SK-N-DZ (cell line): ENCODE measurements around the gene RNF166. TPM values are rescaled to one million over a fixed set of nuclear protein-coding genes. Genes with fewer than 3 reads are reported as not detected.

Experiments used
- DNase-seq: peaks from one replicate; pipeline ENCODE4 v3.0.0-alpha.2; 2015; ENCODE audit warnings: low spot score
- polyA plus RNA-seq, 2 experiments: library from polyadenylated mRNA; depleted of rRNA; stranded (reverse); fragments of >200 nt; gene quantifications; 2 replicates each; pipeline ENCODE4 v1.2.3, GENCODE V29; 2014

The RNF166 gene, protein sequence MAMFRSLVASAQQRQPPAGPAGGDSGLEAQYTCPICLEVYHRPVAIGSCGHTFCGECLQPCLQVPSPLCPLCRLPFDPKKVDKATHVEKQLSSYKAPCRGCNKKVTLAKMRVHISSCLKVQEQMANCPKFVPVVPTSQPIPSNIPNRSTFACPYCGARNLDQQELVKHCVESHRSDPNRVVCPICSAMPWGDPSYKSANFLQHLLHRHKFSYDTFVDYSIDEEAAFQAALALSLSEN
- 50.9 and 65.7 TPM in 2 replicates for polyA plus RNA-seq (2014; cell fraction: cytosol; rRNA removed)
- 115 and 130 TPM in 2 replicates for polyA plus RNA-seq (2014; cell fraction: nucleus; rRNA removed)

DNA sequence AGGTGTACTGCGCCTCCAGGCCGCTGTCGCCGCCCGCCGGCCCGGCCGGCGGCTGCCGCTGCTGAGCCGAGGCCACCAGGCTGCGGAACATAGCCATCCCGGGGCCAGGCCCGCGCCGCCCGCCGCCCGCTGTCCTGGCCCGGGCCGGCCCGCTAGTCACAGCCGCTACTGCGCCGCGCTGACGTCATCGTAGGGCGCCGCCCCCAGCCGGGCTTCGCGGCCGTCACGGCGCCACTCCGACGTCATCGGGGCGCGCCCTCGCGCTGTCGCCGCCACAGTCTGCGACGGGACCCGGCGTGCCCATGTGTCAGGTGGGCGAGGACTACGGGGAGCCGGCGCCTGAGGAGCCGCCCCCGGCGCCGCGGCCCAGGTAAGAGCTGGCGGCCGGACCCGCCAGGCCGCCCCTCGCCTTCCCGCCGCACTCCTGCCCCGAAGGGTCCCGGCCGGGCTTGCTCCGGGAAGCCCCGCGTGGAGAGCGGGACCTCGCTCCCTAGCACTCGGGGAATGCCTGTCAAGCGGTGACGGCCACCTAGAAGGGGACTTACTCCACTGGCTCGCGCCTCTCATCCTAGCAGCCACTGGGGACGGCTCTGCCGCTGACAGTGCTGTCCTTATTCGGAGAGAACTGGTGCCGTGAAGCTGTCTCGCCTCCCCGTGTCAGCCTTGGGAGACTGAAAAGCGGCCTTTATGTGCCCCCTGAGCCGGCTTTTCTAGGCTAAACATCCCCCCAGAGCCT is at the start of gene RNF166, which contains the start of gene CTU2:
RNF166 (minus strand) TSS at position 180 of the 736 bp plus-strand sequence; CDS start at position 97, 83 bp downstream.
CTU2 (plus strand) TSS at position 275 of the 736 bp plus-strand sequence; CDS start at position 303, 28 bp downstream.
- peak; percentile 79 for DNase-seq

DNA sequence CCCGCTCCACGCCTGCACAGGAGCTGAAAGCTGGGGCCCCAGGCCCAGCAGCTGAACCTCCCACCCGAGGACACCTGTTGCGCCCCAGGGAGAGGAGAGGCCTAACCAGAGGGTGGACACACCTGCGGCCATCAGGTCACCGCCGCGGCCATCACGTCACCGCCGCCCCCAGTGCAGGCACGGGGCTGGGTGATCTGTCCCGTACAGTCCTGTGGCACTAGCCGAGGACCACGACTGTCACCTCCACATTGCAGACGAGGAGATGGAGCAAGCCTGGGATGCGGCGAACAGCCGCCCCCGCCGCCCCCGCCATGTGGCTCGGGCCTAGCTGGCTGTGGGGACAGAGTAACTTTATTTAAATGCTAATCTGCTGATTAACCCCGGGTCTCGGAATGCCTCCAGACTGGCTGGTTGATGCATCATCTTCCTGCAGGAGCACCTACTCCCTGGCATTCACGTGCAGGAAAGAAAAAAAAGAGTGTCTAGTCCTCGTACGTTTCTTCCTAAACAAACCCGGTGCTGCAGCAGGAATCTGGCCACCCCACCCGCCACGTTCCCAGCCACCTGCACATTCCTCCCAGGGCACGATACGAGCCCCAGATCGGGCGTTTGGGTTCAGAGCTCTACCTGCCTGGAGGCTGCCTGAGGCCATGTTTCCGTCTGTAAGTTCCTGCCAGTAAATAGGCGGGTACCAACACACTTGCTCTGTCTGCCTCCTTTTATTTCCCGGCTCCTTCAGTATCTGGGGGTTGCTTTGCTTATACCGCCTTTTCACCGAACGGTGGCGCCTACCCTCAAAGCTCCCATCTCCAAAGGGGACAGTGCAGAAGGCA is 48.9 kb upstream of the RNF166 start:
- DNase-seq: peak; percentile 69

DNA sequence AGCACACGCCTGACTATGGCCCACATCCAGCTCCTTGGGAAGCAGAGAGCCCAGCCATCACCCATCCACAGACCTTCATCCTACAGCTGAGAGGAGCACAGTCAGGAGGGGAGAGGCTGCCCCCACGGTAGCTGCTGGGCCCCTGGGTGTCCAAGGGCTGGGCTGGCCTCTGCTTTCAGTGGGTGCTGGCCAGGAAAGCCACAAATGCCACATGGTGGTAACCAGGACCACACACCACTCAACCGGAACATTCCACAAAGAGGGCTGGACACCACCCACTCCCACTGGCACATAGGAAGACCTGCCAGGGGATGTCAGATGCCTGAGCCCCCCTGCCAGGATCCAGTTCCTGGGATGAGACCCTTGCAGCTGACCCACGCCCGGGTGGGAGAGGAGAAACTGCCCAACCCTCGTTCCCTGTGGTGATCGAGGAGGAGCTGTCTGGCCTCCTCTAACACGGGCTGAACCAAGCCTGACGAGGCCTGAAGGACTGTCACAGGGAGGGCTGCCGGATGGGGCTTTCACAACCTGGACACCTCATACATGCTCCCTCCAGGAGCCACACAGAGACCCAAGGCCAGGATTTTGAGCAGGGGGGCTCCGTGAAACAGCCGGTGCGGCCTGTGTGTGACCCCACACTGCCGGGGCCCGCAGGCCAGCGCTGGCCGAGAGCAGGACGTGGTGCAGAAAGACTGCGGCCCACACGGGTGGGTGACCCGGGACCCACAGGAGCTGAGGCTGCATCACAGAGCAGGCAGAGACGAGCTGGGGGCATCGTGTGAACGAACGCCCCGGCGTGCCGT is 48.1 kb upstream of the RNF166 start:
- no peak for DNase-seq

DNA sequence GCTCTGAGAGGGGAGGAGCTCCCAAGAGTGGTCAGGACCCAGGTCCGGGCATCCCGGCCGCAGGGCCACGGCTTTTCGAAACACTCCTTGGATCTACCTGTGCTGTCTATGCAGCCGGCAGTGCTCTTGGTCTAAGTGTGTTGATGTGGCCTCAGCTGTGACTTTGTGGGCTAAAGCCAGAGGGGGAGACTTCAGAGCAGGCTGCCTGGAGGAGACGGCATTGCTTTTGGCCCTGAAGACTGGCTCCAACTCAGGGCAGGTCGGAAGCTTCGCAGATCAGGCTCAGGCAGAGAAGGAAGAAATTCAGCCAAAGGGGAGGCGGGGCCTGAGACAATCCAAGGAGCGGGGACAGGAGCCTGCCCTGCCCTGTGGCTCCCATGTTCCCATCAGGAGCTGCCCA is 47.4 kb upstream of the RNF166 start:
- no peak for DNase-seq

DNA sequence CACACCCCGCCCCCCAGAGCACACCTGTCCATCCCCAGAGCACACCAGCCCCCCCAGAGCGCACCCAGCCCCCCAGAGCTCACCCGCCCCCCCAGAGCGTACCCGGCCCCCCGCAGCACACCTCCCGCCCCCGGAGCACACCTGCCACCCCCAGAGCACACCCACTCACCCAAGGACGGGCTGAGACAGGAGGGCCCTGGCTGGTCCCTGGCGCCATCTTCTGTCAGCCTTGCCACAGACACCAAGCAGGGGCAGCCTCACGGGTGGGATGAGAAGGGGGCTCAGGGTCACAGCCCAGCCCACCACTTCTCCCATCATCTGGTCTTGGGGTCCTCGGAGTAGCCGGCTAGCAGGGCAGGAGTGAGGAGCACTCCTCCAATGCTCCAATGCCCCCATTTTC is 47.0 kb upstream of the RNF166 start:
- no peak for DNase-seq

DNA sequence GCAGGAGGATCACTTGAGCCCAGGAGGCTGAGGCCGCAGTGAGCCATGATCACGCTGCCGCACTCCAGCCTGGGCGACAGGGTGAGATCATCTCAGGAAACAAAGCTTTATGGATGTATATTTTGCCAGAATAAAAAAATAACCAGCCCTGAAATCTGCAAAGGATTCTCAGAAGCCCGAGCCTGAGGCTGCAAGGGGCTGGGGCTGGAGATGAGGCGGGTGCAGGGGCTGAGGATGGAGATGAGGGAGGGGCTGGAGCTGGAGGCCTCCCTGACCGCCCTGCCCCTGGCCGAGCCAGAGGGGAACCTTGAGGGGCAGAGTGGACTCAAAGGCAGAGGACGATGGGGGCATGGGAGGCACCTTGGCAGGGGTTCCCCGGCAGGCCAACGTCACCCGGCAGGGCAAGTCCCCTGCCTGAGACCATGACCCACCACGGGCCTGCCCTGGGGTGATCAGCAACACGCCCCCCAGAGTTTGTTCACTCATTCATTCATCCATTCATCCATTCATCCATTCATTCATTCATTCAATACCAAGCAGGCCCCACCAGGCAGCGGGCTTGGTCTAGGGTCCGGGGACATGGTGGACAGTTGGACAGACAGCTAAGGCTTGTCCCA is 46.3 kb upstream of the RNF166 start:
- no peak for DNase-seq

DNA sequence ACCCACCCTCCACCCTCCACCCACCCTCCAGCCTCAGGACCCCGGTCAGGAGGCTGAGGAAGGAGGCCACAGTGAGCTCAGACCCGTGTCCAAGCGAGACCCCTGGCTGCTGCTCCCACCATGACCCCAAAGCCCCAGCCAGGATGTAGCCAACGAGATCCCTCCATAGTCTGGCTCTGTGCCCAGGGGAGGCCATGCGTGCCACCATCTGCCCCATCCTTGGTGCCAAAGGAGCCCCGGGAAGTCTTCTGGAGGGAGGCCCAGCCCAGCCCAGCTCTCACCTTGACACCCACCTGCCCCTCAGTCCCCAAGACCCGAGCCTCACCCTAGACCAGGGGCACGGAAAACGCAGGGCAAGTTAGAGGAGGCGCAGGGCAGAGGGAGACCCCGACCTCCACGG is 44.6 kb upstream of the RNF166 start:
- DNase-seq: no peak

DNA sequence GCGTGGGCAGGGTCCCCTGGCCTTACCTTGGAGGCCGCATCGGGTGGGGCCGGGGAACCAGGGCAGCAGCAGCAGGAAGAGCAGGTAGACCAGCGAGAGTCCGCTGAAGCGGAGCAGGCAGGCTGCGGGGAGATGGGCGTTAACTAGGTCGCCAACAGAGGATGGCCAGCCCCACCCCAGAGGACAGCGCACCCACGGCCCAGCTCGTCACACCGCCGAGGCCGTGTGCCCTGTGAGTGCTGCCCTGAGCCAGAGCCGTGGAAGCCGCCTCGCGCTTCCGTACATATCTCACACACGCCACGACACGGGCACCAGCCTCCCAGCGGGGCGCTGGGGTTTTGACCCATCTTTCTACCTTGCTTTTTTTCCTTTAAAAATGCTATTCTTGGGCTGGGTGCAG is 43.1 kb upstream of the RNF166 start:
- no peak for DNase-seq

DNA sequence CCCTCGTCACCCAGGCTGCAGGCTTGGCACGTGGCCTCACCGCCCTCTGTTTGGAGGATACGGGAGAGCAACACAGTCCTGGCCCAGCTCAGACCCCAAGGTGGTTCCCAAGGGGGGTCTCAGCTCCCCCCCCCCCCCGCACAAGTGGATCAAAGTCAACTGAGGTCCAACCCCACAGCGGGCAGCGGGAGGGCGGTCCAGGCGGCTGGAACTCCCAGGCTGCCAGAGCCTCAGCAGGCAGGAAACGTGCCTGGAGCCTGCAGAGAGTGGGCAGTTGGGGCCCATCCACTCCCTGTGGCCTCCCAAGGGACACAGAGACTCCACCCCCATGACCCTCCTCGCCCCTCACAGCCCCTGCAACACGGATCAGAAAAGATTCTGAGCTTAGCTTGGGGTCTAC is 42.2 kb upstream of the RNF166 start:
- DNase-seq: no peak

DNA sequence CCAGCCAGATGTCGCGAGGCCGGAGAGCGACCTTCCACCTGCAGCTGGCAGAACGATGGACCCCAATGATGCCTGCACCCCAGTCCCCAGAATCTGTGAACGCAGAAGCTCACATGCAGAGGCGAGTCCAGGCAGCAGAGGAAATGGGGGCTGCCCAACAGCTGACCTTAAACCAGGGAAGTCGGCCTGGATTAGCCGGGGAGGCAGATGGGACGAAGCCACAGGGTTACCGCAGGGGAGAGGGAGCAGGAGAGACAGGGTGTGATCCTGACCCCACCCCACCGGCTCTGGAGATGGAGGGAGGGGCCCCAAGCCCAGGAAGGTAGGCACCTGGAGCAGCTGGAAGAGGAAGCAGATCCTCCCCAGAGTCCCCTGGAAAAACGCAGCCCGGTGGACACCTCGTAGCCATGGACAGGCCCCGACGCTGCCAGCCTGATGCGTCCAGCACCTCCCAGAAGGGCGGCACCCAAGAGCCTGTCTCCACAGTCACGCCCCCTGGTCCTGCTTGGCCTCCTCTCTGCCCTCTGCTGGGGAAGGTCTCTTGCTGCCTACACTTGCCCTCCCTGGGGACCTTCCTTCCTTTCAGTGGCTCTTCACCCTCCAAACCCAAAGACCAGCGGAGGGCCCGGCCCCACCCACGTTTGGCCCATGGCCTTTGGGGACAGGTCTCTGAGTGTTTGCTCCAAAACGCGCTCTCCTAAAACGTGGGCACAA is 41.5 kb upstream of the RNF166 start:
- peak; percentile 81 for DNase-seq

DNA sequence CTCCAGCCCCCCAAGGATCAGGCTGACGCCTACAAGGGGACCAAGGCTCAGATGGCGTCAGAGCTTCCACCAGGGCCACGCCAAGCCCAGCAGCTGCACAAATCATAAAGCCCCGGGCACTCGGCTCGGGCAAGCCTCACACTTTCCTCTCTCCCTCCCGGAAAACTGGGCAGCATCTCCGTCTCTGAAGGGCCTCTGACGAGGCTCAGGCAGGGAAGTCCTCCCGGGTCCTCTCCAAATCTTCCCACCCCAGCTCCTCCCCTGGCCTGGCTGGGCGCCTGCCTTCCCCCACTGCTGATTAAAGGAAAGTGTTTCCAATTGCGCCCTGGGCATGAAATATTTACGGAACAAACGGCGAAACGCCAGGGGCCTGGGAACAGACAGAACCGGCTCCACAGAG is 40.3 kb upstream of the RNF166 start:
- no peak for DNase-seq

DNA sequence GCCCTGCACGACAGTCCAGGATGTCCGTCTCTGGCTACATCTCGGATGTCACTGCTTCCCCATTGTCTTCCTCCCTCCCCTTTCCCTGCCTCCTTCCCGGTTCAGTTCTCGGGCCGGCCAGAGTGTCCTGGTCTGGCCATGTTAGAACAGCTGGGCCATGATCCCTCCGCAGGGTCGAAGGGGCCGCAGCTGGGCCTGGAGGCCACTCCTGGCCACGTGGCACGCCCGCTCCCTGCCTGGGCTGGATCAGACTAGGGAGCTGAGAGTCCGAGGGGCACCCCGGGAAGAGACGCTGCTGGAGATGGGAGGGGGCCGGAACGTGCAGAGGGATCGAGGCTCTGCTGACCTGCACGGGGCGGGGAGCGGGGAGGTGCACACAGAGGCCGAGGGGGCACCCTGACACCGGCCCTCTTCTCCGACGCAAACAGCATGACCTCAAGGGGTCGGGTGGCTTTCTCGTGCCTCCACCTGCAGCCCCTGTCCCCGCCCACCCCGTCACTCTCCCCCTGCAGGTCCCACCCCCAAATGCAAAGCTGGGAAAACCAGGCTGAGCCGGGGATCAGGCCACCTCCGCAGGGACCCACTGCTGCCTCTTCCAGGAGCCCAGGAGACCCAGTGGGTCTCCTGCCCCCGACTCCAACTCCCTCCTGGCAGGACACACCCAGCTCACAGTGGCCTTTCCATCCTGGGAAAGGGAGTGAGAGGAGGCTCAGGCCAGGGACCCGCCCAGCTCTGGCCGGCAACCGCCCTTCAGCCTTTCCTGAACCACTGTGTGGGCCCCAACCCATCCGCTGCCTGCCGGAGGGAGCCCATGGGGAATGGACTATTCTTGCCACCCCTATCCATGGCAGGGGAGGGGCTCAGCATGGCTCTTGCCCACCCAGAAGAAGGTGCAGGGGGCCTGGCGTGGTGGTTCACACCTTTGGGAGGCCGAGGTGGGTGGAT is 38.6 kb upstream of the RNF166 start:
- no peak for DNase-seq

DNA sequence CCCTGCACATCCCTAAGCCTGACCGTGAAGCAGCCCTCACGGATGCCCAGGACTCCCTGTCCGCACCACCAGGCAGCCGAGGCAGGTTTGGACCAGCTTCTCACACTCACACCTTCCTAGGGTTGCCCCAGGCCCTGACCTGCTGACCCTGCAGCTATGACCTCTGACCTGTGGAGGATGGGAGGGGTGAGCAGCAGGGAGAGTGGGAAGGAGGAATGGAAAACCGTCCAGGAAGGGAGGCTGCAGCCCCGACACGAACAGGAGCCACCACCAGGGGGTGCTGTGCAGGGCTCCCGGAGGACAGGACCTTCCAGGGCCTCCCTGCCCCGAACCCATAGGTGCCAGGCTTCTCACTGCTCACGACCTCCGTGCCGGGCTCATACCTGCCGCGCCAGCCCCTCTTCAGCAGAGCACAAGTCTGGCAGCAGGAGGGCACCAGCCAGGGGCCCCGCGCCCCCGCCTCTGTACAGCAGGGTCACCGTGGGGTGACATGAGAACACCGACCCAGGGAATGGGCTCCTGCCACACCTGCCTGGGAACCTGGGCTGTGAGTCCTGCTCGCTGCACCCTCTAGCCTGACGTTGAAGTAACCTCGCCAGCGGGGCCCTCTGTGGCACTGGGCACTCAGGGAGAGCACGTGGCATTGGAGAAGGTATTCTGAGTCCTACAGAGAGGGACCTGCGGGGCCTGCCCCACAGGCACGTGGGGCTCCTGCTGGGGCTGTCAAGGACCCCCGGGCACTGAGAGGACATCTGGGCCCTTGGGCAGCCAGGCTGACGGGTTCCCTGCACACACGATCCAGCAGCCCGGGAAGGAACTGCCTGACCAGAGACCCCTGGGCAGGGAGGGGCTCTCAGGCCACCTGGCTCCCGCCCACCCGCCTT is 37.7 kb upstream of the RNF166 start:
- peak; percentile 76 for DNase-seq

DNA sequence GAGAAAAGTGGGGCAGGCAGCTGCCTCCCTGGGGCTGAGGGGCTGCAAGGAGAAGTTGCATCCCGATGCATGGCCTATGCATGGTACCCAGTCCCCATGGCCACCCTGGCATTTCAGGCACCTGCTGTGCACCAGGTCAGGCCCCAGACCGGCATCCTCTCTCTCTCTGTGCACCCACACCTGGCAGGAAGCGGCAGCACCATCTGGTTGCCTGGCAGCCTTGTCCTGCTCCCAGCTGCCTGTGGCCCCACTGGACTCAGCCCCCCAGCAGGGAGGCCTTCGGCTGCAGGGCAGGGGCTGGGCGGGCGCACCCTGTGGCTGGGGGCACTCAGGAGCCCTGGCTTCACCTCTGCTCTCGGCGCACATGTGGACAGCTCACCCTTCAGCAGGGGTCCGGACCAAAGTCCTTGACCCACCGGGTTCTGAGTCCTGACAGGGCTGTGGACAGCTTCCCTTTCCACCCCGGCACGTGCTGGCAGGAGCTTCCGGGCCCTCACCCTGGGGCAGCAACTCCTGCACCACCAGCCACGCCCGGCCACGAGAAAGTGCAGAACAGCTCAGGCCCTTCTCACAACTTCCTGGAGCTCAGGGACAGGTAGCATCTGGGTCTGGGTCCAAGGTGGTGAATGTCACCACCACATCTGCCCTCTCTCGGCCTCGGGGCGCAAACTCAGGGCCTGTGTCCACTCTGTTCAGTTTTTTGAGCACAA is 36.8 kb upstream of the RNF166 start:
- DNase-seq: no peak

DNA sequence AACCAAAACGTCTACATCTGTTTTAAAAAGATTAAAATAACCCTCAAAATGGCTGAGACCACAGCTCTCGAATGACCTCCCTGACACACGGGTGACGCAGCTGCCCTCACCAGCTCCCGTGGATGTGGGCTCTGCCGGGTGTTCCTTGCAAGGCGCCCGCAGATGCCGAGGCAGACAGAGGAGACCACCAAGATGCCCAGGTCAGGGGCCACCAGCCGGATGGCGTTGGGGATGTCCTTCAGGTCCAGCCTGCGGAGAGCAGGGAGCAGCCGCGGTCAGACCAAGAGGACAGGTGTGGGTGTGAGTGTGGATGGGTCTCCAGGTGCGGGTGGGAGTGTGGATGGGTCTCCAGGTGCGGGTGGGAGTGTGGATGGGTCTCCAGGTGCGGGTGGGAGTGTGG is 35.2 kb upstream of the RNF166 start:
- no peak for DNase-seq

DNA sequence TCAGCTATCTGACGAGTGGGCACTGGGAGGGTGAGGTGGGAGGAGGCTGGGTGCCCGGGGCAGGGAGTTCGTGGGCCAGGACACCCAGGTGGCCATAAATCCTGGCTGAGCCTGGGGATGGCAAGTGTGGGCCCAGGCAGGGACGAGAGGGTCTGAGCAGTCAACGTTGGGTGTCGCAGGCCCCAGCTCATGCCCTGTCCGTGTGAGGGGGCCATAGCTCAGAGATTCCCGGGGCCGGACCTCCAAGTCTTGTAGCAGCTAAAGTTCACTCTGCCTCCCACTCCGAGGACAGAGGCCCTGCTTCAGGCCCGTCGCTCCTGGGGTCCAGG is 34.5 kb upstream of the RNF166 start:
- no peak for DNase-seq

DNA sequence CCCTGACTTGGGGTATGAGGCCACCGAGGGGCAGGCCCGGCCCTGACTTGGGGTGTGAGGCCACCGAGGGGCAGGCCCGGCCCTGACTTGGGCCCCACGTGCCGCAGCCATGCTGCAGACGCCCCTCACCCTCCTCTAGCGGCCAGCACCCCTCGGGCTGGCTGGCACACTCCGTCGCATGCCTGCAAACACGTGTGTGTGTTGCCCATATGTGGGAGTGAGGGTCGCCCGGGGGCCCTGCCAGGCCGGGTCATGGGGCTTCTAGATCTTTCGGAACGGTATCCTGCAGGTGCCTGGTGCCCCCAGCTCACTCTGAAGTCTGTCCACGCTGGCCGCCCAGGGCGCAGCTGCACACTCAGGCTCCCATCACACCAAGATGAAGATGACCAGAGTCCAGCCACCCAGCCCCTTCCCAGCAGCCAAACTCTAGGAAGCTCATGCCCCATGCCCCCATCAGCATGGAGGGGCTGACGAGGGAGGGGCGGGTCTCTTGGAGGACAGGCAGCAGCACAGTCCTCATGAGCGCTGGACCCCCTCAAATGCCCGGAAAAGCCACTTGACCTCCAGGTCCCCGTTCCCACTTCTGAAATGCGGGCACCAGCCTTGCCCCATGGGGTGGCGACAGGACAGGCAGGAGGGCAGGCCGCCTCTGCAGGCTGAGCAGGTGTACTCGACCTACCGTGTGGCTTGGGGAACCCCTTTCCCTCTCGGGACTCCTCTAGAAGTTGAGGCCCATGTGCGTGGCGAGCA is 33.9 kb upstream of the RNF166 start:
- no peak for DNase-seq
